ENCODE measurements around the gene ATP11B. TPM values are rescaled to one million over a fixed set of nuclear protein-coding genes. Genes with fewer than 3 reads are reported as not detected.

ATP11B gene
- total and polyA plus RNA-seq, 2 of the 8 experiments (the other 6 are each of a cell fraction or from before 2014, with no cell fraction given), result 5.1 to 26.5 TPM

DNA sequence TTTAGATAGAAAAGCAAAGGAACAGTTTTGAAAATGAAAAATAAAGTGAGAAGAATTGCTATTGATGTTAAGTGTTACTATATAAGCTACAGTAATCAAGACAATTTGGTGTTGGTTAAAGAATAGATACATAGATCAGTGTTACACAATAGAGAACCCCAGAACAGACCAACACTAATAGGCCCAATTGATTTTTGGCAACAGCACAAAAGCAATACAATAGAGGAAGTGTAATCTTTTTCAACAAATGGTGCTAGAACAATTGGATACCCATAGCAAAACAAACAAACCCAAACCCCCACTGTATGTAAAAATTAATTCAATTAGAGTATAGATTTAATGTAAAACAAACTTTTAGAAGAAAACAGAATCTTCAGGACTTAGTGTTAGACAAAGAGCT, 61.8 kb downstream of the ATP11B start (continued):
- no peak for TF ChIP-seq CEBPB (IDR thresholded peaks at IDR 0.05; ENCODE audit: low read depth, low read length)

- WGBS, 2 experiments (ENCODE audit: extremely low coverage in 1 of 2, insufficient coverage in 1 of 2, insufficient read length in 1 of 2, insufficient replicate concordance in 2 of 2, low coverage in 1 of 2, low lambda C conversion rate in 2 of 2, missing lambda C conversion rate in 1 of 2), result 75% methylated on average over 1 of the region's 1 CpG; no CpG with 5 or more reads in 1 of the 2 experiments
- no peak overlapping the region for H3K4me2 ChIP-seq (ENCODE audit: insufficient read depth in 1 of 2, low read depth in 2 of 2, low read length in 2 of 2)
- H4K8ac ChIP-seq (ENCODE audit: extremely low read depth, insufficient read depth, low read length), result no peak overlapping the region
- TF ChIP-seq BACH1 (IDR thresholded peaks at IDR 0.05; ENCODE audit: low read length) (no peak), CTBP2 (IDR thresholded peaks at IDR 0.05; ENCODE audit: borderline replicate concordance, insufficient read depth, insufficient read length, low read length) (no peak), POLR2AphosphoS5 (IDR thresholded peaks at IDR 0.05; ENCODE audit: low read depth, low read length) (no peak), KDM4A (IDR thresholded peaks at IDR 0.05; ENCODE audit: low read depth, low read length, severe bottlenecking) (no peak), ATF3 (IDR thresholded peaks at IDR 0.05; ENCODE audit: insufficient read depth, low read depth, low read length) (no peak), GABPA (IDR thresholded peaks at IDR 0.05; ENCODE audit: borderline replicate concordance, insufficient read depth, low read length) (no peak), KDM1A (IDR thresholded peaks at IDR 0.05; ENCODE audit: borderline replicate concordance, low read length) (no peak), TAF1 (IDR thresholded peaks at IDR 0.05; ENCODE audit: low read depth, low read length) (no peak), MAFK (IDR thresholded peaks at IDR 0.05; ENCODE audit: low read depth, low read length) (no peak), EP300 (IDR thresholded peaks at IDR 0.05; ENCODE audit: borderline replicate concordance in 1 of 2, low read depth in 2 of 2, low read length in 2 of 2) (no peak)
- H4K5ac ChIP-seq (ENCODE audit: insufficient read length, low read depth, low read length), result no peak overlapping the region
- no peak overlapping the region for H3K18ac ChIP-seq (ENCODE audit: extremely low read depth, low read length)
- H3K4ac ChIP-seq (replicated peaks; ENCODE audit: insufficient read length, low read depth, low read length), result no peak overlapping the region
- no peaks in the 10 kb centered on the region for H3K79me1 ChIP-seq (ENCODE audit: low read depth, low read length)
- no peak overlapping the region for H3K27ac ChIP-seq (ENCODE audit: low read depth, low read length)
- CTCF ChIA-PET (ENCODE audit: partially characterized antibody), result no interaction called here
- no peaks in the 10 kb centered on the region for H3K4me1 ChIP-seq (replicated peaks in 1 of 4; ENCODE audit: control insufficient read depth in 3 of 4, insufficient read depth in 4 of 4, low read length in 3 of 4)
- H2BK15ac ChIP-seq (ENCODE audit: low read length), result no peak overlapping the region
- no peaks in the 10 kb centered on the region for H3K23me2 ChIP-seq (ENCODE audit: low read depth, low read length)
- H2BK5ac ChIP-seq (ENCODE audit: low read depth, low read length), result no peak overlapping the region
- no peak overlapping the region for H2BK20ac ChIP-seq (ENCODE audit: low read length)
- H4K20me1 ChIP-seq (replicated peaks in 1 of 2; ENCODE audit: control insufficient read depth in 1 of 2, insufficient read depth in 2 of 2, low read length in 2 of 2), result no peaks in the 10 kb centered on the region
- no peak overlapping the region for H3K9ac ChIP-seq (replicated peaks in 1 of 4; ENCODE audit: extremely low read depth in 1 of 4, low read depth in 3 of 4, low read length in 3 of 4)
- no peak overlapping the region for H2BK120ac ChIP-seq (replicated peaks; ENCODE audit: low read depth, low read length)
- no peak overlapping the region for H3K14ac ChIP-seq (ENCODE audit: insufficient read length)
- H2BK12ac ChIP-seq (ENCODE audit: low read depth, low read length), result no peak overlapping the region
- POLR2A ChIA-PET (ENCODE audit: partially characterized antibody), result no interaction called here
- H2AK5ac ChIP-seq (ENCODE audit: low read depth, low read length), result no peak overlapping the region
- FAIRE-seq, result no peak
- DNase-seq (ENCODE audit: low read depth in 1 of 2, low spot score in 2 of 2), result no peak
- H3K27me3 ChIP-seq (replicated peaks in 1 of 4; ENCODE audit: control insufficient read depth in 3 of 4, extremely low read depth in 1 of 4, insufficient read depth in 3 of 4, low read length in 3 of 4), result no peaks in the 10 kb centered on the region
- H2AFZ ChIP-seq (ENCODE audit: low read length), result no peak overlapping the region
- H4K91ac ChIP-seq (replicated peaks; ENCODE audit: insufficient read length, low read length), result no peak overlapping the region
- H3K79me2 ChIP-seq (ENCODE audit: control insufficient read depth in 1 of 2, insufficient read depth in 2 of 2, low read length in 2 of 2), result no peaks in the 10 kb centered on the region
- no peak overlapping the region for H3K56ac ChIP-seq (replicated peaks; ENCODE audit: insufficient read length, low read depth, low read length)
- no peak overlapping the region for H3K4me3 ChIP-seq (ENCODE audit: extremely low read depth in 1 of 4, insufficient read depth in 2 of 4, low read depth in 3 of 4, low read length in 4 of 4)
- H3K9me3 ChIP-seq (ENCODE audit: insufficient read depth in 2 of 2, low read depth in 1 of 2, low read length in 1 of 2), result no peaks in the 10 kb centered on the region
- H3K36me3 ChIP-seq (ENCODE audit: control insufficient read depth in 2 of 4, insufficient read depth in 4 of 4, low read length in 3 of 4), result no peaks in the 10 kb centered on the region
- H3K23ac ChIP-seq (ENCODE audit: insufficient read length), result no peak overlapping the region
Observed at GRCh38 chr3:182861348-182861747, 68.0 kb downstream of the ATP11B start.

Data from H1 (cell line).